WTC11 (cell line): ENCODE measurements around the gene ZBTB16. TPM values are rescaled to one million over a fixed set of nuclear protein-coding genes. Genes with fewer than 3 reads are reported as not detected.

Source experiments
- ATAC-seq: fragments of 200-7000 bp; cut with Tn5 transposase; 2 replicates; pipeline ENCODE4 v1.10.0; 2021; ENCODE audit warnings: mild to moderate bottlenecking, moderate library complexity
- CTCF ChIA-PET: fragments of 300-600 bp; sonication (Branson Sonifier 250); formaldehyde crosslinking; loops from one replicate; lab custom pipeline; 2021; ENCODE audit warnings: antibody characterized with exemption; lab: Charles Lee
- POLR2A ChIA-PET: fragments of 350-600 bp; sonication (Branson Sonifier 250); formaldehyde crosslinking; loops from one replicate; lab custom pipeline; 2021; ENCODE audit warnings: antibody characterized with exemption; lab: Charles Lee
- DNase-seq: peaks from one replicate; pipeline ENCODE4 v3.0.0; 2021; ENCODE audit warnings: low spot score
- H3K27ac Mint-ChIP-seq: 2 replicates; pipeline ENCODE4 v1.8.0; 2021; ENCODE audit warnings: mixed read lengths
- H3K27me3 Mint-ChIP-seq: 2 replicates; pipeline ENCODE4 v1.8.0; 2021; ENCODE audit warnings: low read depth, mild to moderate bottlenecking, moderate library complexity, mixed read lengths
- H3K36me3 Mint-ChIP-seq: 2 replicates; pipeline ENCODE4 v1.8.0; 2021; ENCODE audit warnings: mixed read lengths
- H3K4me1 Mint-ChIP-seq: 2 replicates; pipeline ENCODE4 v1.8.0; 2022; ENCODE audit warnings: mixed read lengths
- H3K4me3 Mint-ChIP-seq: 2 replicates; pipeline ENCODE4 v1.8.0; 2021; ENCODE audit warnings: mild to moderate bottlenecking, moderate library complexity, mixed read lengths
- H3K9me3 Mint-ChIP-seq: 2 replicates; pipeline ENCODE4 v1.8.0; 2021; ENCODE audit warnings: mixed read lengths
- CREM ChIP-seq: sonication (generic); formaldehyde crosslinking; IDR thresholded peaks from 2 replicates; pipeline ENCODE4 v1.8.1; 2022; ENCODE audit warnings: mild to moderate bottlenecking, missing genetic modification reagents, moderate library complexity
- EMX1 ChIP-seq: fragments of 250-450 bp; sonication (Bioruptor Pico); IDR thresholded peaks from 2 replicates; pipeline ENCODE4 v1.8.0; 2021; ENCODE audit warnings: mild to moderate bottlenecking
- ESRRA ChIP-seq: sonication (generic); formaldehyde crosslinking; IDR thresholded peaks from 2 replicates; pipeline ENCODE4 v1.8.1; 2022; ENCODE audit warnings: mild to moderate bottlenecking, missing genetic modification reagents, borderline replicate concordance
- FOXK1 ChIP-seq: sonication (generic); formaldehyde crosslinking; IDR thresholded peaks from 2 replicates; pipeline ENCODE4 v1.8.0; 2022; ENCODE audit warnings: mild to moderate bottlenecking, moderate library complexity, missing genetic modification reagents
- GABPB1 ChIP-seq: sonication (generic); formaldehyde crosslinking; IDR thresholded peaks from 2 replicates; pipeline ENCODE4 v1.8.1; 2023; ENCODE audit warnings: mild to moderate bottlenecking, missing genetic modification reagents
- GRHL2 ChIP-seq: fragments of 250-450 bp; sonication (Bioruptor Pico); IDR thresholded peaks from 2 replicates; pipeline ENCODE4 v1.8.0; 2022; ENCODE audit warnings: mild to moderate bottlenecking, moderate library complexity; ENCODE audit not compliant: insufficient replicate concordance, severe bottlenecking
- HMGA2 ChIP-seq: fragments of 250-450 bp; sonication (Bioruptor Pico); IDR thresholded peaks from 2 replicates; pipeline ENCODE4 v1.4.0; 2021; ENCODE audit warnings: mild to moderate bottlenecking, moderate library complexity
- JAZF1 ChIP-seq: fragments of 250-450 bp; sonication (Bioruptor Pico); IDR thresholded peaks from 2 replicates; pipeline ENCODE4 v1.9.0; 2021; ENCODE audit warnings: moderate library complexity, mild to moderate bottlenecking, inconsistent platforms
- NFATC4 ChIP-seq: fragments of 250-450 bp; sonication (Bioruptor Pico); IDR thresholded peaks from 2 replicates; pipeline ENCODE4 v1.9.0; 2021; ENCODE audit warnings: mild to moderate bottlenecking
- NFE2L1 ChIP-seq: sonication (generic); formaldehyde crosslinking; IDR thresholded peaks from 2 replicates; pipeline ENCODE4 v1.8.1; 2023; ENCODE audit warnings: missing genetic modification reagents
- NR2C2 ChIP-seq: sonication (generic); formaldehyde crosslinking; IDR thresholded peaks from 2 replicates; pipeline ENCODE4 v1.8.0; 2022; ENCODE audit warnings: mild to moderate bottlenecking, missing genetic modification reagents
- OVOL2 ChIP-seq: fragments of 250-450 bp; sonication (Bioruptor Pico); IDR thresholded peaks from 2 replicates; pipeline ENCODE4 v1.9.0; 2021; ENCODE audit warnings: mild to moderate bottlenecking, borderline replicate concordance
- RELA ChIP-seq: sonication (generic); formaldehyde crosslinking; IDR thresholded peaks from 2 replicates; pipeline ENCODE4 v1.8.1; 2022; ENCODE audit warnings: missing genetic modification reagents, mild to moderate bottlenecking, borderline replicate concordance
- SOX15 ChIP-seq: fragments of 250-450 bp; sonication (Bioruptor Pico); IDR thresholded peaks from 2 replicates; pipeline ENCODE4 v1.9.0; 2021; ENCODE audit warnings: mild to moderate bottlenecking
- TEAD4 ChIP-seq: sonication (generic); formaldehyde crosslinking; IDR thresholded peaks from 2 replicates; pipeline ENCODE4 v1.8.0; 2022; ENCODE audit warnings: mild to moderate bottlenecking, missing genetic modification reagents
- TP53 ChIP-seq: sonication (generic); formaldehyde crosslinking; IDR thresholded peaks from 2 replicates; pipeline ENCODE4 v1.8.1; 2023; ENCODE audit warnings: mild to moderate bottlenecking, missing genetic modification reagents
- ZBTB21 ChIP-seq: sonication (generic); formaldehyde crosslinking; IDR thresholded peaks from 2 replicates; pipeline ENCODE4 v1.8.1; 2023; ENCODE audit warnings: mild to moderate bottlenecking, missing genetic modification reagents, borderline replicate concordance
- ZNF219 ChIP-seq: sonication (generic); formaldehyde crosslinking; IDR thresholded peaks from 2 replicates; pipeline ENCODE4 v1.8.0; 2023; ENCODE audit warnings: missing genetic modification reagents, mild to moderate bottlenecking, borderline replicate concordance
- ZNF232 ChIP-seq: sonication (generic); formaldehyde crosslinking; IDR thresholded peaks from 2 replicates; pipeline ENCODE4 v1.8.0; 2022; ENCODE audit warnings: mild to moderate bottlenecking, missing genetic modification reagents
- ZNF263 ChIP-seq: sonication (generic); formaldehyde crosslinking; IDR thresholded peaks from 2 replicates; pipeline ENCODE4 v1.8.1; 2022; ENCODE audit warnings: low read depth, mild to moderate bottlenecking, moderate library complexity, missing genetic modification reagents
- ZNF317 ChIP-seq: sonication (generic); formaldehyde crosslinking; IDR thresholded peaks from 2 replicates; pipeline ENCODE4 v1.8.1; 2023; ENCODE audit warnings: low read depth, mild to moderate bottlenecking, moderate library complexity, missing genetic modification reagents, borderline replicate concordance
- ZNF423 ChIP-seq: fragments of 250-450 bp; sonication (Bioruptor Pico); IDR thresholded peaks from 2 replicates; pipeline ENCODE4 v2.1.2; 2022; ENCODE audit warnings: mild to moderate bottlenecking, moderate library complexity
- total RNA-seq: library from RNA; stranded (reverse); gene quantifications from 3 replicates; pipeline ENCODE4 v1.2.3, GENCODE V29; 2021
- TF ChIP-seq, protein P1 (sequence below): fragments of 250-450 bp; sonication (Bioruptor Pico); IDR thresholded peaks from 2 replicates; pipeline ENCODE4 v1.9.0; 2021; ENCODE audit warnings: mild to moderate bottlenecking, borderline replicate concordance
- TF ChIP-seq, protein P2 (sequence below): sonication (generic); formaldehyde crosslinking; IDR thresholded peaks from 2 replicates; pipeline ENCODE4 v1.8.0; 2022; ENCODE audit warnings: mild to moderate bottlenecking, missing genetic modification reagents
- TF ChIP-seq, protein P3 (sequence below): sonication (generic); formaldehyde crosslinking; IDR thresholded peaks from 2 replicates; pipeline ENCODE4 v1.8.0; 2022; ENCODE audit warnings: mild to moderate bottlenecking, missing genetic modification reagents
- TF ChIP-seq, protein P4 (sequence below): sonication (generic); formaldehyde crosslinking; IDR thresholded peaks from 2 replicates; pipeline ENCODE4 v1.8.1; 2022; ENCODE audit warnings: low read depth, missing genetic modification reagents, borderline replicate concordance
- TF ChIP-seq, protein P5 (sequence below): fragments of 250-450 bp; sonication (Bioruptor Pico); IDR thresholded peaks from 2 replicates; pipeline ENCODE4 v1.9.0; 2021; ENCODE audit warnings: moderate library complexity, mild to moderate bottlenecking, inconsistent platforms, borderline replicate concordance
- TF ChIP-seq, protein P6 (sequence below): sonication (generic); formaldehyde crosslinking; IDR thresholded peaks from 2 replicates; pipeline ENCODE4 v1.8.1; 2023; ENCODE audit warnings: mild to moderate bottlenecking, missing genetic modification reagents, moderate library complexity
- TF ChIP-seq, protein P7 (sequence below): sonication (generic); formaldehyde crosslinking; IDR thresholded peaks from 2 replicates; pipeline ENCODE4 v1.8.1; 2022; ENCODE audit warnings: mild to moderate bottlenecking, moderate library complexity, missing genetic modification reagents
- TF ChIP-seq, protein P8 (sequence below): sonication (generic); formaldehyde crosslinking; IDR thresholded peaks from 2 replicates; pipeline ENCODE4 v1.8.0; 2023; ENCODE audit warnings: missing genetic modification reagents

Gene ZBTB16
- total RNA-seq, 1 experiment from 2014 or later = 0.57 TPM

DNA sequence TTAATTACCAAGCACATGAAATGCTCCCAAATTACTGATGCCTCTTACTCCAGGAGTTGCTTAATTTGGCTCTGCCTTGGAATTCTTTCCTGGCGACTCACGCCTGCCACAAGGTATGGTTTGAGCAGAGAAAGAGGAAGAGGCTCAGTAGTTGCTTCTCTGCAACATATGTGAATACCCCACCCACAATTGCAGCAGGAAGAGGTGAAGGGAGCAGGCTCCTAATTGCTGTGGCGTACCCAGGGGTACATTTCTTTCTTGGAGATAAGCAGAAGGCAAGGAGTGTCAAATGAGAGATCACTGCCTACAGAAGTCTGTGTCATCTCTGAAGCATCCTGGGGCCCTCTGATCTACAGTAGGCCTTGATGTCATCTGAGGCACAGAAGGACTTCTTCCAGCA lies 226.1 kb downstream of the ZBTB16 start (continued):
- TF ChIP-seq, protein P1, sequence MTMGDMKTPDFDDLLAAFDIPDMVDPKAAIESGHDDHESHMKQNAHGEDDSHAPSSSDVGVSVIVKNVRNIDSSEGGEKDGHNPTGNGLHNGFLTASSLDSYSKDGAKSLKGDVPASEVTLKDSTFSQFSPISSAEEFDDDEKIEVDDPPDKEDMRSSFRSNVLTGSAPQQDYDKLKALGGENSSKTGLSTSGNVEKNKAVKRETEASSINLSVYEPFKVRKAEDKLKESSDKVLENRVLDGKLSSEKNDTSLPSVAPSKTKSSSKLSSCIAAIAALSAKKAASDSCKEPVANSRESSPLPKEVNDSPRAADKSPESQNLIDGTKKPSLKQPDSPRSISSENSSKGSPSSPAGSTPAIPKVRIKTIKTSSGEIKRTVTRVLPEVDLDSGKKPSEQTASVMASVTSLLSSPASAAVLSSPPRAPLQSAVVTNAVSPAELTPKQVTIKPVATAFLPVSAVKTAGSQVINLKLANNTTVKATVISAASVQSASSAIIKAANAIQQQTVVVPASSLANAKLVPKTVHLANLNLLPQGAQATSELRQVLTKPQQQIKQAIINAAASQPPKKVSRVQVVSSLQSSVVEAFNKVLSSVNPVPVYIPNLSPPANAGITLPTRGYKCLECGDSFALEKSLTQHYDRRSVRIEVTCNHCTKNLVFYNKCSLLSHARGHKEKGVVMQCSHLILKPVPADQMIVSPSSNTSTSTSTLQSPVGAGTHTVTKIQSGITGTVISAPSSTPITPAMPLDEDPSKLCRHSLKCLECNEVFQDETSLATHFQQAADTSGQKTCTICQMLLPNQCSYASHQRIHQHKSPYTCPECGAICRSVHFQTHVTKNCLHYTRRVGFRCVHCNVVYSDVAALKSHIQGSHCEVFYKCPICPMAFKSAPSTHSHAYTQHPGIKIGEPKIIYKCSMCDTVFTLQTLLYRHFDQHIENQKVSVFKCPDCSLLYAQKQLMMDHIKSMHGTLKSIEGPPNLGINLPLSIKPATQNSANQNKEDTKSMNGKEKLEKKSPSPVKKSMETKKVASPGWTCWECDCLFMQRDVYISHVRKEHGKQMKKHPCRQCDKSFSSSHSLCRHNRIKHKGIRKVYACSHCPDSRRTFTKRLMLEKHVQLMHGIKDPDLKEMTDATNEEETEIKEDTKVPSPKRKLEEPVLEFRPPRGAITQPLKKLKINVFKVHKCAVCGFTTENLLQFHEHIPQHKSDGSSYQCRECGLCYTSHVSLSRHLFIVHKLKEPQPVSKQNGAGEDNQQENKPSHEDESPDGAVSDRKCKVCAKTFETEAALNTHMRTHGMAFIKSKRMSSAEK (CRISPR knock-in tag) = no peak
- TF ChIP-seq SOX15 = no peak
- TF ChIP-seq, protein P2, sequence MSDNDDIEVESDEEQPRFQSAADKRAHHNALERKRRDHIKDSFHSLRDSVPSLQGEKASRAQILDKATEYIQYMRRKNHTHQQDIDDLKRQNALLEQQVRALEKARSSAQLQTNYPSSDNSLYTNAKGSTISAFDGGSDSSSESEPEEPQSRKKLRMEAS (CRISPR knock-in tag) = no peak
- TF ChIP-seq OVOL2 (CRISPR knock-in tag) = no peak
- TF ChIP-seq RELA (CRISPR knock-in tag) = no peak
- no peak for TF ChIP-seq NFE2L1 (CRISPR knock-in tag)
- TF ChIP-seq, all 79 proteins: peak for 0

DNA sequence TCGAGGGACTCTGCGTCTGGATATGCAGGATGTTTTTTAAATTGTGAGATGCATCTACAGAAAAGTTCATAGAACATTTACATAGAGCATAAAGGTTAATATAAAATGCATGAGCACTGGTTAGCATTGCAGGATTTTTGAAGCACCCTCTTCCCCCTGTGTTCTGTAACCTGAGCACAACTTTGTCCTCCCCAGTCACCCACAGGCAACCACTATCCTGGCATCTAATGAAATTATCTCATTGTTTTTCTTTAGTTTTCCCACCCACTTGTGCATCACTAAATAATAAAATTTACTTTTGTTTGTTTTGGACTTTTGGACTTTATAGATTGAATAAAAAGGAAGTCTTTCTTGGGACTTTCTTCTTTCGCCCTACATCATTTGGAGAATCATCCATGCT lies 226.7 kb downstream of the ZBTB16 start:
- peaks cover 20% of the 10 kb centered on the region for H3K4me1 Mint-ChIP-seq

DNA sequence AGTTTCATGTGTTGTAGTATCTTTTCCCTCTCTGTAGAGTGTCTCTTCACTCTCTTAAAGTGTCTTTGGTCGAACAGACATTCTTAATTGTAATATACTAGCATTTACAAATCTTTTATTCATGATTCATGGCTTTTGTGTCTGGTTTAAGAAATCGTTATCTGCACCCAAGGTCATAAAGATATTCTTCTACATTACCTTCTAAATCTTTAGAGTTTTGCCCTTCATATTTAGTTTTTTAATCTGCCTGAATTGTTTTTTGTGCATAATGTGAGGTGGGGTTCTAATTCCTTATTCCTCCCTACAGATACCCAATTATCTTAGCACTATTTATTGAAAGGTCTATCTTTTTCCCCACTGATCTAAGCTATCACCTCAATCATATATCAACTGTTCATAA lies 227.6 kb downstream of the ZBTB16 start:
- Mint-ChIP-seq H3K36me3 (no peaks in the 10 kb centered on the region), H3K27ac (no peak overlapping the region), H3K4me3 (no peak overlapping the region), H3K4me1 (peaks cover 20% of the 10 kb centered on the region), H3K9me3 (no peaks in the 10 kb centered on the region), H3K27me3 (no peaks in the 10 kb centered on the region)
- no peak for DNase-seq
- ChIA-PET CTCF (no interaction called here), POLR2A (no interaction called here)
- ATAC-seq = no peak
- TF ChIP-seq ZNF263 (CRISPR knock-in tag) (no peak), CREM (no peak), NR2C2 (CRISPR knock-in tag) (no peak), NFATC4 (CRISPR knock-in tag) (no peak), ZNF232 (CRISPR knock-in tag) (no peak), TP53 (CRISPR knock-in tag) (no peak), ZNF219 (CRISPR knock-in tag) (no peak), ESRRA (CRISPR knock-in tag) (no peak), HMGA2 (no peak), ZBTB21 (CRISPR knock-in tag) (no peak)
- TF ChIP-seq, protein P3, sequence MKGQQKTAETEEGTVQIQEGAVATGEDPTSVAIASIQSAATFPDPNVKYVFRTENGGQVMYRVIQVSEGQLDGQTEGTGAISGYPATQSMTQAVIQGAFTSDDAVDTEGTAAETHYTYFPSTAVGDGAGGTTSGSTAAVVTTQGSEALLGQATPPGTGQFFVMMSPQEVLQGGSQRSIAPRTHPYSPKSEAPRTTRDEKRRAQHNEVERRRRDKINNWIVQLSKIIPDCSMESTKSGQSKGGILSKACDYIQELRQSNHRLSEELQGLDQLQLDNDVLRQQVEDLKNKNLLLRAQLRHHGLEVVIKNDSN = no peak
- TF ChIP-seq, protein P4, sequence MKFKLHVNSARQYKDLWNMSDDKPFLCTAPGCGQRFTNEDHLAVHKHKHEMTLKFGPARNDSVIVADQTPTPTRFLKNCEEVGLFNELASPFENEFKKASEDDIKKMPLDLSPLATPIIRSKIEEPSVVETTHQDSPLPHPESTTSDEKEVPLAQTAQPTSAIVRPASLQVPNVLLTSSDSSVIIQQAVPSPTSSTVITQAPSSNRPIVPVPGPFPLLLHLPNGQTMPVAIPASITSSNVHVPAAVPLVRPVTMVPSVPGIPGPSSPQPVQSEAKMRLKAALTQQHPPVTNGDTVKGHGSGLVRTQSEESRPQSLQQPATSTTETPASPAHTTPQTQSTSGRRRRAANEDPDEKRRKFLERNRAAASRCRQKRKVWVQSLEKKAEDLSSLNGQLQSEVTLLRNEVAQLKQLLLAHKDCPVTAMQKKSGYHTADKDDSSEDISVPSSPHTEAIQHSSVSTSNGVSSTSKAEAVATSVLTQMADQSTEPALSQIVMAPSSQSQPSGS (CRISPR knock-in tag) = no peak
- TF ChIP-seq, protein P5, sequence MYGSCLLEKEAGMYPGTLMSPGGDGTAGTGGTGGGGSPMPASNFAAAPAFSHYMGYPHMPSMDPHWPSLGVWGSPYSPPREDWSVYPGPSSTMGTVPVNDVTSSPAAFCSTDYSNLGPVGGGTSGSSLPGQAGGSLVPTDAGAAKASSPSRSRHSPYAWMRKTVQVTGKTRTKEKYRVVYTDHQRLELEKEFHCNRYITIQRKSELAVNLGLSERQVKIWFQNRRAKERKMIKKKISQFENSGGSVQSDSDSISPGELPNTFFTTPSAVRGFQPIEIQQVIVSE = no peak

More for the DNA sequence above, 226.7 kb downstream of the ZBTB16 start:
- POLR2A ChIA-PET = no interaction called here
- TF ChIP-seq, protein P6, sequence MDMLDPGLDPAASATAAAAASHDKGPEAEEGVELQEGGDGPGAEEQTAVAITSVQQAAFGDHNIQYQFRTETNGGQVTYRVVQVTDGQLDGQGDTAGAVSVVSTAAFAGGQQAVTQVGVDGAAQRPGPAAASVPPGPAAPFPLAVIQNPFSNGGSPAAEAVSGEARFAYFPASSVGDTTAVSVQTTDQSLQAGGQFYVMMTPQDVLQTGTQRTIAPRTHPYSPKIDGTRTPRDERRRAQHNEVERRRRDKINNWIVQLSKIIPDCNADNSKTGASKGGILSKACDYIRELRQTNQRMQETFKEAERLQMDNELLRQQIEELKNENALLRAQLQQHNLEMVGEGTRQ = no peak
- no peak for TF ChIP-seq JAZF1 (CRISPR knock-in tag)
- TF ChIP-seq, protein P7, sequence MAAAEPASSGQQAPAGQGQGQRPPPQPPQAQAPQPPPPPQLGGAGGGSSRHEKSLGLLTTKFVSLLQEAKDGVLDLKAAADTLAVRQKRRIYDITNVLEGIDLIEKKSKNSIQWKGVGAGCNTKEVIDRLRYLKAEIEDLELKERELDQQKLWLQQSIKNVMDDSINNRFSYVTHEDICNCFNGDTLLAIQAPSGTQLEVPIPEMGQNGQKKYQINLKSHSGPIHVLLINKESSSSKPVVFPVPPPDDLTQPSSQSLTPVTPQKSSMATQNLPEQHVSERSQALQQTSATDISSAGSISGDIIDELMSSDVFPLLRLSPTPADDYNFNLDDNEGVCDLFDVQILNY (CRISPR knock-in tag) = no peak
- no peak for TF ChIP-seq ZNF317 (CRISPR knock-in tag)
- TF ChIP-seq NFATC4 (CRISPR knock-in tag) = no peak
- TF ChIP-seq GABPB1 (CRISPR knock-in tag) = no peak
- TF ChIP-seq TP53 (CRISPR knock-in tag) = no peak
- no peak for TF ChIP-seq OVOL2 (CRISPR knock-in tag)
- TF ChIP-seq, protein P8, sequence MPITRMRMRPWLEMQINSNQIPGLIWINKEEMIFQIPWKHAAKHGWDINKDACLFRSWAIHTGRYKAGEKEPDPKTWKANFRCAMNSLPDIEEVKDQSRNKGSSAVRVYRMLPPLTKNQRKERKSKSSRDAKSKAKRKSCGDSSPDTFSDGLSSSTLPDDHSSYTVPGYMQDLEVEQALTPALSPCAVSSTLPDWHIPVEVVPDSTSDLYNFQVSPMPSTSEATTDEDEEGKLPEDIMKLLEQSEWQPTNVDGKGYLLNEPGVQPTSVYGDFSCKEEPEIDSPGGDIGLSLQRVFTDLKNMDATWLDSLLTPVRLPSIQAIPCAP (CRISPR knock-in tag) = no peak
- TF ChIP-seq TEAD4 (CRISPR knock-in tag) = no peak
- TF ChIP-seq GRHL2 (CRISPR knock-in tag) = no peak
- TF ChIP-seq NFE2L1 (CRISPR knock-in tag) = no peak
- TF ChIP-seq ZNF423 (CRISPR knock-in tag) = no peak
- no peak for TF ChIP-seq EMX1 (CRISPR knock-in tag)
- no peak for TF ChIP-seq FOXK1 (CRISPR knock-in tag)
- Mint-ChIP-seq H3K36me3 (no peaks in the 10 kb centered on the region), H3K27ac (no peak overlapping the region), H3K9me3 (no peaks in the 10 kb centered on the region), H3K4me3 (no peak overlapping the region), H3K27me3 (no peaks in the 10 kb centered on the region)
- DNase-seq (no peak), ATAC-seq (no peak)
- CTCF ChIA-PET = no interaction called here
